ENCODE measurements around the gene P2RX2. TPM values are rescaled to one million over a fixed set of nuclear protein-coding genes. Genes with fewer than 3 reads are reported as not detected.

The P2RX2 gene
- total RNA-seq, 1 donor = not detected

- no peak for DNase-seq (ENCODE audit: insufficient read length, low spot score, missing footprints)
- H3K4me3 ChIP-seq (ENCODE audit: insufficient read depth, low read length) = no peak overlapping the region
- H3K27me3 ChIP-seq (ENCODE audit: insufficient read depth, low read length) = no peaks in the 10 kb centered on the region
- no peak overlapping the region for H3K27ac ChIP-seq (ENCODE audit: low read depth, low read length)
- H3K9me3 ChIP-seq (ENCODE audit: low read depth, low read length) = no peaks in the 10 kb centered on the region
- no peaks in the 10 kb centered on the region for H4K20me1 ChIP-seq (ENCODE audit: insufficient read depth, low read length)
- H2AFZ ChIP-seq (ENCODE audit: low read length) = no peak overlapping the region
- H3K79me2 ChIP-seq (ENCODE audit: insufficient read depth, low read length) = no peaks in the 10 kb centered on the region
- TF ChIP-seq CTCF (IDR thresholded peaks at IDR 0.05; ENCODE audit: extremely low read depth, low read depth, low read length) = no peak
- H3K4me2 ChIP-seq (ENCODE audit: insufficient read depth, low read length) = no peak overlapping the region
- H3K4me1 ChIP-seq (ENCODE audit: insufficient read depth, low read length) = no peaks in the 10 kb centered on the region
- H3K36me3 ChIP-seq (ENCODE audit: insufficient read depth, low read length) = no peaks in the 10 kb centered on the region
Measured at GRCh38 chr12:132583736-132584135, 34.8 kb upstream of the P2RX2 start.

DNA sequence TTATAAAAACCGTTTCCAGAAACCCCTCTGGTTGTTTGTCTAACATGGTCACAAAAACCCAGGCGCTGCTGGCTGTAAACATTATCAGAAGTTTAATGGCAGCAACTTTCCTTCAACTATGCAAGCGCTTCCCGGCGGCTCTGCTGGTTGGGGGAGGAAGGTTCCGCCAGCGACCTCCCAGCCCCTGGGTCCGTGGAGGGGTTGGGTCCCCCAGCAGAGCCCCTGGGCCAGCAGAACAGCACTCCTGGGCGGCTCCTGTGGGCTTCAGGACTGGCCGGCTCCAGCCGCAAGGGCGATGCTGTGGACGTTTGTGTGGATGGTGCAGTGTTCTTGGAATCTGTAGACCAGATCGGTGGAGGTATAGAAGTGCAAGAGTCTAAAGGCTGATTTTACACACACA lies 34.1 kb upstream of the P2RX2 start:
- no peaks in the 10 kb centered on the region for H3K27me3 ChIP-seq (ENCODE audit: insufficient read depth, low read length)
- no peak for TF ChIP-seq CTCF (IDR thresholded peaks at IDR 0.05; ENCODE audit: extremely low read depth, low read depth, low read length)
- H3K4me3 ChIP-seq (ENCODE audit: insufficient read depth, low read length) = no peak overlapping the region
- no peak overlapping the region for H3K27ac ChIP-seq (ENCODE audit: low read depth, low read length)
- no peaks in the 10 kb centered on the region for H3K4me1 ChIP-seq (ENCODE audit: insufficient read depth, low read length)
- DNase-seq (ENCODE audit: insufficient read length, low spot score, missing footprints) = no peak
- H3K79me2 ChIP-seq (ENCODE audit: insufficient read depth, low read length) = no peaks in the 10 kb centered on the region
- no peaks in the 10 kb centered on the region for H4K20me1 ChIP-seq (ENCODE audit: insufficient read depth, low read length)
- no peak overlapping the region for H2AFZ ChIP-seq (ENCODE audit: low read length)
- H3K9me3 ChIP-seq (ENCODE audit: low read depth, low read length) = peaks cover 2% of the 10 kb centered on the region
- no peaks in the 10 kb centered on the region for H3K36me3 ChIP-seq (ENCODE audit: insufficient read depth, low read length)
- no peak overlapping the region for H3K4me2 ChIP-seq (ENCODE audit: insufficient read depth, low read length)

DNA sequence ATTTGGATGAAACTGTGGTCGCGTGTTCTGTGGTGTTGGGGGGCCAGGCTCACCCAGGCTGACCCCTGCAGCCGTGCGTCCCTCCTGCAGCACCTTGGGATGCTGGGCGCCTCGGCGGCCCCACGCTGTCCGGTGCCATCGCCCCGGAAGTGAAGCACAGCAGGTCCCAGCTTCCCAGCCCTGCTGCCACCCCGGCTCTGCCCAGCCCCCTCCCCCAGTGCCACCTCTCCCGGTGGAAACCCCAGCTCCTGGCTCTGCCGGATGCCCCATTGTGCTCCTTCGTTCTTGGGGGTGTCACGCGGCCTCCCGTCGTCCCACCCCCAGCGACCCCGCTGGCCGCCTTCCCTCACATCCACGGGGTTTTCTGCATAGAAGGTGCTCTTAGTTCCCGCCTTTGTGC lies 33.4 kb upstream of the P2RX2 start:
- H3K9me3 ChIP-seq (ENCODE audit: low read depth, low read length) = peaks cover 2% of the 10 kb centered on the region
- no peaks in the 10 kb centered on the region for H3K79me2 ChIP-seq (ENCODE audit: insufficient read depth, low read length)
- no peak for DNase-seq (ENCODE audit: insufficient read length, low spot score, missing footprints)
- no peak overlapping the region for H3K27ac ChIP-seq (ENCODE audit: low read depth, low read length)
- no peaks in the 10 kb centered on the region for H3K27me3 ChIP-seq (ENCODE audit: insufficient read depth, low read length)
- H3K4me2 ChIP-seq (ENCODE audit: insufficient read depth, low read length) = no peak overlapping the region
- H3K4me1 ChIP-seq (ENCODE audit: insufficient read depth, low read length) = no peaks in the 10 kb centered on the region
- no peak for TF ChIP-seq CTCF (IDR thresholded peaks at IDR 0.05; ENCODE audit: extremely low read depth, low read depth, low read length)
- H3K36me3 ChIP-seq (ENCODE audit: insufficient read depth, low read length) = no peaks in the 10 kb centered on the region
- H4K20me1 ChIP-seq (ENCODE audit: insufficient read depth, low read length) = no peaks in the 10 kb centered on the region
- H3K4me3 ChIP-seq (ENCODE audit: insufficient read depth, low read length) = no peak overlapping the region
- no peak overlapping the region for H2AFZ ChIP-seq (ENCODE audit: low read length)

DNA sequence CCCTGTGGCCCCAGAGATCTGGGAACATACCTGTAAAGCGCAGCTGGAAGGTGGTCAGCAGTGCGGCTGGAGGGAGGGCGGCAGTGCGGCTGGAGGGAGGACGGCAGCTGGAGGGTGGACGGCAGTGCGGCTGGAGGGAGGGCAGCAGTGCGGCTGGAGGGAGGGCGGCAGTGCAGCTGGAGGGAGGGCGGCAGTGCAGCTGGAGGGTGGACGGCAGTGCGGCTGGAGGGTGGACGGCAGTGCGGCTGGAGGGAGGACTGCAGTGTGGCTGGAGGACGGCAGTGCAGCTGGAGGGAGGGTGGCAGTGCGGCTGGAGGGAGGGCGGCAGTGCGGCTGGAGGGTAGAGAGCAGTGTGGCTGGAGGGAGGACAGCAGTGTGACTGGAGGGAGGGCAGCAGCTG lies 31.6 kb upstream of the P2RX2 start:
- Histone ChIP-seq H3K9me3 (ENCODE audit: low read depth, low read length) (peaks cover 2% of the 10 kb centered on the region), H3K36me3 (ENCODE audit: insufficient read depth, low read length) (no peaks in the 10 kb centered on the region), H3K79me2 (ENCODE audit: insufficient read depth, low read length) (no peaks in the 10 kb centered on the region), H2AFZ (ENCODE audit: low read length) (no peak overlapping the region), H3K4me1 (ENCODE audit: insufficient read depth, low read length) (no peaks in the 10 kb centered on the region), H3K27ac (ENCODE audit: low read depth, low read length) (no peak overlapping the region), H4K20me1 (ENCODE audit: insufficient read depth, low read length) (no peaks in the 10 kb centered on the region), H3K27me3 (ENCODE audit: insufficient read depth, low read length) (no peaks in the 10 kb centered on the region), H3K4me3 (ENCODE audit: insufficient read depth, low read length) (no peak overlapping the region), H3K4me2 (ENCODE audit: insufficient read depth, low read length) (no peak overlapping the region)
- no peak for DNase-seq (ENCODE audit: insufficient read length, low spot score, missing footprints)
- no peak for TF ChIP-seq CTCF (IDR thresholded peaks at IDR 0.05; ENCODE audit: extremely low read depth, low read depth, low read length)

Measured in osteoblast (primary cell).